Right renal pelvis (tissue), 4 donors: ENCODE data around the gene GOLGA3. TPM values are rescaled to one million over a fixed set of nuclear protein-coding genes. Genes with fewer than 3 reads are reported as not detected.
"Not testable (repeated sequence)": the region's sequence is repeated elsewhere in the genome, so short reads cannot be mapped to it uniquely, and the experiment has no call there.

Experiments used
- DNase-seq, 4 donors: peaks; one replicate each; pipeline ENCODE4 v3.0.0-alpha.2; 2013; ENCODE audit warnings: low read depth in 4 of 4, low spot score in 3 of 4, missing footprints in 1 of 4
- polyA plus RNA-seq, 4 donors: library from polyadenylated mRNA; unstranded; fragments of 120-200 nt; gene quantifications; one replicate each; pipeline ENCODE4 v1.2.1, GENCODE V29; 2013; ENCODE audit not compliant: insufficient read length in 4 of 4

The GOLGA3 gene
- polyA plus RNA-seq, 4 donors, result 22.0 to 26.0 (median 24.3) TPM

DNA sequence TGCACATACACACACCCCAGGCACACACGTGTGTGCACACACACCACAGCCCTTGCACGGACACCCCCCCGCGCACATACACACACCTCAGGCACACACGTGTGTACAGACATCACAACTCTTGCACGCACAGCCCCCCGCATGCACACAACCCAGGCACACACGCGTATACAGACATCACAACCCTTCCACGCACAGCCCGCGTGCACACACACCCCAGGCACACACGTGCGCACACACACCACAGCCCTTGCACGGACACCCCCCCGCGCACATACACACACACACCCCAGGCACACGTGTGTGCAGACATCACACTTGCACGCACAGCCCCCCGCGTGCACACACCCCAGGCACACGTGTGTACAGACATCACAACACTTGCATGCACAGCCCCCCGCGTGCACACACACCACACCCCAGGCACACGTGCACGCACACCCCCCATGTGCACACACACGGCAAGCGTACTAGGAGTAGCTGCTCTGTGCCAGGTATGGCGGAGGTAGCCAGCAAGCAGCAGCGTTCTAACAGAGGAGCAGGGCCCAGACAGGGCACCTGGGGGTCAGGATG, 48.8 kb downstream of the GOLGA3 start:
- no peak for DNase-seq

DNA sequence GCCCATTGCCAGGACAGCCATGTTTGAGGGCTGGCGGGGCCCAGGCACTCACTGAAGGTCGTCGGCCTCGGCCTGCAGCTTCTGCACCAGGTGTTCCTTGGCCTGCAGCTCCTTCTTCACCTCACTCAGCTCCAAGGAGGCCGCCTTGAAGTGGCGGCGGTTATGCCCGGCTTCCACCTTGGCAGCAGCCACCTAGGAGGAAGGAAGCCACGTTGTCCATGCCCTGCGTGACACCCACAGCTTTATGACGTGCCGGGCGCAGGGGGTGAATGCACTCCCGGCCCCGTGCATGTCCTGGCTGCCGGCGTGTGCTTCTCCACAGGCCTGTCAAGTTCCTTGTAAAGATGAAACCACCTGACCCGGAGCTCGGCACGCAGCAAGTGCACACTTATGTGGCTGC, 51.1 kb downstream of the GOLGA3 start:
- no peak for DNase-seq

DNA sequence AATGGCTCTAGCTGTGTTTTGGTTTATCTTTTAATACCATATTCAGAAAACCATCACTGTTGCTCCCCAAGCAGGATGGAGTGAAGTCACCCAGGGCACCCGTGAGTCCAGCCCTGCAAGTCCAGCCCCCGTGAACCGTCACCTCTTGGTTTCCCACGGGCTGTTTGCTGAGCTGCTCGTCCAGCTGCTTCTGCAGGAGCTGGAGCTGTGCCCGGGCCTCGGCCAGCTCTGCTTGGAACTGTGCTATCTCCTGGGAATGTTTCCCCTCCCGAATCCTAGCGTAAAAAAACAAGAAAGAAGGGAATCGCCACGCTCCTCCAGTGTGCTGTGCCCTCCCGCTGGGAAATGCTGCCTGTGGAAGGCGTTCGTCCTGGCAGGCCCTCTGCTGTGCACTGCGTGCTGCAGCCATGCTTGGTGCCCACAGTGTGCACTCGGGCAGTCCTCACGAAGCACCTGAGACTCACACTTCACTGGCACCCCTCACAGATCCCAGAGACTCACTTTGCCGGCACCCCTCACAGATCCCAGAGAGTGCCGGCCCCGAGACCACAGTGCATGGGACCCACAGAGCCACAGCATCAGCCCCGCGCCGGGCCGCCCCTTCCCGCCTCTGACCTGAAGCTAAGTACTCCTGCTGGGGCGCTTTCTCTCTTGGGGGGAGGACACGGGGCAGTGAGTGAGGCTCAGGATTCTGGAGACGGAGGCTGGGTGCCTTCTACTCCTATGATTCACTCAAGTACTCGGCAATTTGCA, 51.7 kb downstream of the GOLGA3 start:
- DNase-seq, result no peak

DNA sequence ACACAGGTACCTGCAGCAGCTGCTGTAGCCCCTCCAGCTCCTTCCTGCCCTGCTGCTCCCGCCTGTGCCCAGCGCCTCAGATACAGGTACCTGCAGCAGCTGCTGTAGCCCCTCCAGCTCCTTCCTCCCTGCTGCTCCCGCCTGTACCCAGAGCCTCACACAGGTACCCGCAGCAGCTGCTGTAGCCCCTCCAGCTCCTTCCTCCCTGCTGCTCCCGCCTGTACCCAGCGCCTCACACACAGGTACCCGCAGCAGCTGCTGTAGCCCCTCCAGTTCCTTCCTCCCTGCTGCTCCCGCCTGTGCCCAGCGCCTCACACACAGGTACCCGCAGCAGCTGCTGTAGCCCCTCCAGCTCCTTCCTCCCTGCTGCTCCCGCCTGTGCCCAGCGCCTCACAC, 52.4 kb downstream of the GOLGA3 start:
- not testable (repeated sequence) for DNase-seq

DNA sequence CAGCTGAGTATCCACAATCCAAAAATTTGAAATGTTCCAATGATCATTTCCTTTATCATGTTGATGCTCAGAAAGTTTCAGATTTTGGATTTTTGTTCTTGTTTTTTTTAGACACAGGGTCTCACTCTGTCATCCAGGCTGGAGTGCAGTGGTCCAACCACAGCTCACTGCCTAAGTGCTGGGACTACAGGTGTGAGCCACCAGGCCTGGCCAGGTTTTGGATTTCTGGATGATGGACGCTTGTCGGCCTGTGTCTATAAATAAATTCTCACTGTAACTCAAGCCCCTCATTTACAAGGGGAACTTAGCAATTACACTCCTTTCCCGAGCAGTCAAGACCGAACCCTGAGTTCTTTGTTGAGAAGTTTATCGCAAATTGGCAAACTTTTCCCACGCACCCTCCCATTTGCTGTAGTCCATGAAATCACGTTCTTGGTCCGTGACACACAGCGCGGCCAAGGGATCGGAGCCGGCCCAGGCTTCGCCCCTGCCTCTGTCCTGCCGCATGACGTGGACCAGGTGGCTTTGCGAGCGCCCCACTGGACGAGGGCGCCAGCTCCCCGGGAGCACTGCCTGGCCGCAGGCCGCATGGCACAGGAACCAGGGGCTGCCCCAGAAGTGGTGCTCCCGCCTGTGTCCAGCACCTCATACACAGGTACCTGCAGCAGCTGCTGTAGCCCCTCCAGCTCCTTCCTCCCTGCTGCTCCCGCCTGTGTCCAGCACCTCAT, 53.0 kb downstream of the GOLGA3 start:
- DNase-seq, result no peak

DNA sequence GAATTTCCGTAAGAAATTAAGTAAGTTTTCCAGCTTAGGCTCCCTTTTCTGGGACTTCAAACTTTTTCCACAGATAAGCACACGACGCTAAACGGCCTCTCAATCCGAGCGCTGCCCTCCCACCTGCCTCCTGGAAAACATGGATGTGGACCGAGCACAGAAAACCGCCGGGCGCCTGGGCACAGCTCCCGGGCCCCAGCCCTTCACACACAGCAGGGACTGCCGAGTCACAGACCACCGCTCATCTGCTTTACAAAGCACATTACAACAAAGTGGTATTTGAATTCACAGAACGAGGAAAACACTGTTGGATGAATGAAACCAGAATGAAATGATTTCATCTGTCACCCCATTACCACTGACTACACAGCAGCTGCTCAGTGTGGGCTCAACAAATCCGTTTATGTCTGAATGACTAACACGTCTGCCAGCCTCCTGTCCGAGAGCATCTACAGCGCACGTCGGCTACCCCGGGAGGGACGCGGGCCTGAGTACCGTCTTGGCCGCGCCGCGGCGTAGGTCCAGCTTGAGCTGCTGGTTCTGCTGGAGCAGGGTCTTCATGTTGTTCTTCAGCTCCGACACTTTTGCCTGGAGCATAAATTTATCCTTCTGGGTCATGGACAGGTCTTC, 53.9 kb downstream of the GOLGA3 start:
- no peak for DNase-seq

DNA sequence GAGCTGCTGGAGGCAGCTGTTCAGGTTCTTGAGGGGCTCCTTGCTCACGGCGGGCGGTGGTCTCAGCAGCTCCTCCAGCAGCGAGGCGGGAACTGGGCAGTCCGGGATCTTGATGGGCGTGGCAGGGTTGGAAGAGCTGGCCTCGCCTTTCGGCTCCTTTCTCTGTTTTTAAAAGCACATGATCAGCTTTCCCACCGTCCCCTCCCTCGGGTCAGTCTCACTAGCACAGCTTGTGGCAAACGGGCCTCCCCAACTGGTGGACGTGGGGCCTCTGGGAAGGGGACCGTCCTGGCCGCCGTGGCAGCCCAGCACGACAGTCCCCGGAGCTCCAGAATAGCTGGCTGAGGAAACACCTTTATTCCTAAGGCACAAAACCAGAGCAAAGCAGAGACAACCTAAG, 54.5 kb downstream of the GOLGA3 start:
- DNase-seq, result no peak

DNA sequence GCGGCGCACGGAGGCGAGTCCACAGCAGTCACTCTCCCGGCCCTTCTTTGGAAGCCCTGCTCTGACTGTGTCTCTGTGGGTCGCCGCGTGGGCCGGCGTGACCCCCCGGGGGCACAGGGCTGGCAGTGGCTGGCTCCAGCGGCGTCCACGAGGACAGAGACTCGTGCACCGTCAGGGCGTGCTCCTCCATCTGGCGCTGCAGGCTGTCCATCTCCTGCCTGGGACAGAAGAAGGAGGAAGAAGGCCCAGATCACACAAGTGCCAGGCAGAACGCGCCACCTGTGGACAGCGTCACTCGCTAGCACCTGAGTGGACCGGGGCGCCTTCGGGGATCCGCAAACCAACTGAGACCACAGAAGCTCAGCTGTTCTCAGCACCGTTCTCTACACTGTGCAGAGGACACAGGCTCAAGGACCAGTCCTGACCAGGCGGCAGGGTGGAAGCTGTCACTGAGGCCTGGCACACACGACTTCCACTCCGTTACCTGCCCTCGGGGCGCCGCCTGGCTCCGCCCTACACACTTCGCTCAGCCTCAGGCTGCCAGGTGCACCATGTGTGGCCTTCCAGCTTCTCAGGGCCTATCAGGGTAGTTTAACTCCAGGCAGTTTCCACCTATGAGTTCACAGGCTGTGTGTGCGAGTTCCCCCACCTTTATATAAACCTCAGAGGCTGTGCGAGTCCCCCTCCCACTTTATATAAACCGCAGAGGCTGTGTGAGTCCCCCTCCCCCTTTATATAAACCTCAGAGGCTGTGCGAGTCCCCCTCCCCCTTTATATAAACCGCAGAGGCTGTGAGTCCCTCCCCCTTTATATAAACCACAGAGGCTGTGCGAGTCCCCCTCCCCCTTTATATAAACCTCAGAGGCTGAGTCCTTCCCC, 55.4 kb downstream of the GOLGA3 start:
- DNase-seq, result no peak

DNA sequence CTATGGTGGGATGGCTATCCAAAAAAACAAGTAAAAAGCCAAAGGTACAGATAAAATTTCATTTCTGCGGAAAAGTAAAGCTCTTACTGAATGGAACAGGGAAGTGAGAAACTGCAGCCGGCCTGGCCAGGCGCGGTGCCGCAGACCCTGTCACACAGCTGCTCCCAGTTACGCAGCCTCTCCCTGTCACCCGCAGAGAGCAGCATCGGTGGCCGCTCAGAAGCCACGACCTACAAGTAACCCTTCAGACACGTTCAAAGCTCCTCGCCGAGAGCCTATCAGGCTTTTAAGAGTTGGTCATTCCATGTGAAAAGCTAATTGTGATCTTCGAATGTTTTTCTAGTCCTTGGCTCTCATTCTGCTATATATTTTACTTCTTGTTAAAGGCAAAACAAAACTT, 56.1 kb downstream of the GOLGA3 start:
- DNase-seq, result peak; percentile 38 to 46 (median 42)

DNA sequence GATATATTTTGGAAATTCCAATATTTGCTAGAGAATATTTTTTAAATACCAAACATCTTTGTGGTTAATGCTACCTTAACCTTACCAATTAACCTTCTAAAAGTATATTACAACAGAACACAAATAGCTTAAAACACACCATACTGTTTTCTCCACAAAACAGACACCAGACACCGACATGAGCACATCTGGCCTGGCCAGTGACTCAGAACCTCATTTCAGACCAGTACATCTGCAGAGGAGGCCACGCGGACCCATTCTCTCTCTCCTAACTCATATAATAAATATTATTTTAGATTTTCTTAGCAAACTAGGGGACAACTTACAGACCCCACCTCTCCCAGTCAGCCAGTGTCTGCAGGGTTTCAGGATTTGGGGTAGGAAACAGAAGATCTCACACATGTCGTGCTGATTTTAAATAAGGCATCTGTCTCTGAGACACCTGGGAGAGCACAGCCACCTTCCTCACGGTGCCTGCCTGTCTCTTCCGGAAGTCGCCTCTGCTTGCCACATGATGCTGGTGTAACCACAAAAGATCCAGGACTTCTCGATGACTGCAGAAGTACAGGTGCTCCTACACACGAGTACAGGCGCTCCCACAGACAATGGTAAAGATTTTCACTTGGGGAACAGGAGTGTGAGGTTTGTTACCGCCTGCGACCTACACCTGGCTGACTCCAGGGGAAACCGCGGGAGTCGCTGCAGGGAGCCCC, 57.4 kb downstream of the GOLGA3 start:
- no peak for DNase-seq

DNA sequence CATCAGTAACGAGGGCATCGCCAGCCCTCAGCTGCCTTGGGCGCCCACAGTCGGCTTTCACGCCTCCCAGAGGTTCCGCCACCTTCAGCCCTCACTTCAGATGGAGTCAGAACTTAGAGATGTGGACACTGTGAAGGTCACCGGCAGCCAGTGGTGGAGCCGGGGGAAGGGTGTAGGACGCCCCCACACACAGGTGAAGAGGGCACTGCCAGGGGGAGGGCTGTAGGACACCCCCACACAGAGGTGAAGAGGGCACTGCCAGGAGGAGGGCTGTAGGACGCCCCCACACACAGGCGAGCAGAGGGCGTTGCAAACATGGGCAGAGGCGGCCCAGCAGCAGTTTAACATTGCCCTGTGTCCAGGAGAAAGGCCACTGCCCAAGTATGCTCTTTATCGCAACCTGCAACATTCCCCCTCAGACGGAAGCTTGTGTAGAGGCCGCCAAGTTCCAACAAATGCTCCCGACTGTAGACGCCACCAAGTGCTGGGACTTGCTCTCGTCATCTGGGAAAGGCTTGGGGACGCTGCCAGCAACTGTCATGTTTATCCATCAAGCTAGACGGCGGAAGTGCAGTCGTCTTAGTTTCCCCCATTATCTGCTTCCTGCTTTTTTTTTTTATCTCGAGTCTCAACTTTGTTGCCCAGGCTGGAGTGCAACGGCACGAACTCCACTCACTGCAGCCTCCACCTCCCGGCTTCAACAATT, 62.1 kb downstream of the GOLGA3 start:
- no peak for DNase-seq

DNA sequence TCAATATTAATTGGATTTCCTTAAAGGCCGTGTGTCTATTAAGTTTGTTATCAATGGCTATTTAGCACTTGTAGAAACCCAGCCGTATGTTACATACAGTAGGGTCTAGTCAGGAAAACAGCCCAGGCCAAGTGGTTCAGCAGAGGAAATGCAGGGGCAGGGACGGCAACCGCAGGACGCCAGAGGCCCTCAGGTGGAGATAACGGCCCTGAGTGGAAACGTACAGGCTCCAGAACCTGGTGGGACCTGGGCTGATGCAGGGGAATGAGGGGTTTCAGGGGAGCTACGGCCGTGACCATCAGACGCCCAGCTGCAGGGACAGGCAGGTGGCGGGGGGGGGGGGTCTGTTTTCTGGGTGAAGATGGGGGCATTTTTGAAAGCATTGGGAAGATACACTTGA, 63.3 kb downstream of the GOLGA3 start:
- DNase-seq, result no peak

DNA sequence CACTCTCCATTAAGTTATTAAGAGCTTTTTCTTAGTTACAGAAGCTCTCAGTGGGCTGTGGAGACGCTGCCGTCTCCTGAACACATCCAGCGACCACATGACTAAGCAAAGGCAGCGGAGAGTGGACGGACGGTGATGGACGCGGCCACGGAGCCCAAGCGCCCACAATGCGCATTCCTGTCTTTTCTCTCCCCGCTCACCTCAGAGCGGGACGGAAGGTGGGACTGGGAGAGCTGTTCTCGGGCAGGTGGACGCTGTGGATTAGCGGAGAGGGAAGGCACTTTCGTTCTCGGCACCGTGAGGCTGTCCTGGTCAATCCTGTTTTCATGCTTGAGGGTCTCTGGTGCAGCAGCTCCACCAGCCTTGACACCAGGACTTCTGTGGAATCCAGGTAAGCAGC, 64.4 kb downstream of the GOLGA3 start:
- DNase-seq, result no peak

DNA sequence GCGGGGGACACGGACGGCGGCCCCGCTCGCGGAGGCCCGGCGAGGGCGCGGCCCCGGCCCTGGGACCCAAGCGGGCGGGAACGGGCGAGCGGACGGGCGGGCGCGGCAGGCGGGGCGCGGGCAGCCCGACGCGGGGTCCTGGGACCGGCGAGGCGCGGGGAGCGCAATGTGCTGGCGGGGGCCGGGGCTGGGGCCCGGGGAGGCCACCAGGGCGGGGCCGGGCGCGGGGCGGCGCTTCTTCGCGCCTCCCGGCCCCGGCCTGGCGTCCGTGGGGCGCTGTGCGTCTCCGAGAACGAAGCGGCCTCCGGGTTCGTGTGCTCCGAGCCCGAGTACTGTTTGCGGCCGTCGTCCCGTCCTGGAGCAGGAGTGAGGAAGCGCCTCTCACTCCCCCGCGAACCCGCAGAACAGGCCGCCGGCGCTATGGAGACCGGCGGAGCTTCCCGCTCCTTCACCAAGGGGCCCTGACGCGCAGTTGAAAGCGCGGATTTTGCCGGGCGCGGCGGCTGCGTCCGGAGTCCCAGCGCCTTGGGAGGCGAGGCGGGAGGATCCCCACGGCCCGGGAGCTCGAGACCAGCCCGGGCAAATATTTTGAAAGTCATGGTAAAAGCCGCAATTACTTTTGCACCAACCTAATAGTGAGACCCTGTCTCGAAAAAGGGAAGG, 66.6 kb downstream of the GOLGA3 start:
- peak; percentile 73 to 81 (median 78) for DNase-seq

DNA sequence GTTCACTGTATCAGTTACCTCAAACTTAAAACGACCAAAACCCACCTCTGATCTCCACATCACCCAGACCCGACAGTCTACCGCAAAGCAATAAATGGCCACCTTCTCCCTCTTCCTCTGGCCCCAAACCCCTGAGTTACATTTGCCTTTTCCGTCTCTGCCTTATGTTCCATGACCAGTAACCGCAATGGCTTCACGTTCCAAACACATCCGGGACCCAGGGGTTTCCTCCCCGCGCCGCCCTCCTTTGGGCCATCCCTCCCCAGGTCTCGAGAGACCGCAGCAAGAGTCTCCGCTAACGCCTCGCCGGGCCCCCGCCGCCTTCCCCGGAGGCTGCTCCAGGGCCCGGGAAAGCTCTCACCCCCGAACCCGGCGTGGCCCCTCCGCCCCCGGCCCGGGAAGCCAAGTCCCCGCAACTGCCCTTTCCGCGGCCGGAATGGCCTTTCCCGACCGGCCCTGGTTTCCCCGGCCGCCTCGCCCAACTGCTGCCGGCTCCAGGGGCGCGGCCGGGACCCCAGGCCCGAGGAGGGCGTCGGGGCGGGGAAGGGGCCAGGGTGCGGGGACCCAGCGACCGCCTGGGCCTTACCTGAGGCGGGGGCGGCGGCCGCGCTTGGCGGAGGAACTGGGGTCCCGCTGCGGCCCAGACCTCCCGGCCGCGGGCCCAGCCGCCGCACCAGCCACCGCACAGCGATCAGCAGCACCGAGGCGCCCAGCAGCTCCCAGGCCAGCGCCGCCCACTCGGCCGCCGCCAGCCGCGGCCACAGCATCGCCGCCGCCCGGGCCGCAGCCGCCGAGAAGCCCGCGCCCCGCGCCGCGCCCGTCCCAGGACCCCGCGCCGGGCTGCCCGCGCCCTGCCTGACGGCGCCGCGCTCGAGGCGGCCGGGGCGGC, 67.4 kb downstream of the GOLGA3 start, which contains the start of gene ANKLE2:
TSS of gene ANKLE2 (minus strand) at position 801 of the 889 bp plus-strand sequence. CDS start at position 767, 34 bp downstream.
- no peak for DNase-seq

DNA sequence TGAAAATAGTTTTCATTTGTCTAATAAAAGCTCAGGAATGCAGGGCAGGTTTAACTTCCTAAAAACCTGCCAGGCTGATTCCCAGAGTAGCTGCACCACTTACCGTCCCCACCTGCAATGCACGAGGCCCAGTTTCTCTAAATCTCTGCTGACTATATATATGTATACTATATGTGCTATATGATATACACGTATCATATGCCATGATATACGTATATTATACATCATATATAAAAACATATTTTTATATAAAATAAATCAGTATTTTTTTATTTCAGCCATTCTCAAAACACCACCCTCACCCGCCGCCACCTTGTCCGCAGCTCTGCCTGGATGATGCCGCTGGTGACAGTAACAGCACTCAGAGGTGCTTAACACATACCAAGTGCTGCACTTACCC, 69.3 kb downstream of the GOLGA3 start:
- no peak for DNase-seq

DNA sequence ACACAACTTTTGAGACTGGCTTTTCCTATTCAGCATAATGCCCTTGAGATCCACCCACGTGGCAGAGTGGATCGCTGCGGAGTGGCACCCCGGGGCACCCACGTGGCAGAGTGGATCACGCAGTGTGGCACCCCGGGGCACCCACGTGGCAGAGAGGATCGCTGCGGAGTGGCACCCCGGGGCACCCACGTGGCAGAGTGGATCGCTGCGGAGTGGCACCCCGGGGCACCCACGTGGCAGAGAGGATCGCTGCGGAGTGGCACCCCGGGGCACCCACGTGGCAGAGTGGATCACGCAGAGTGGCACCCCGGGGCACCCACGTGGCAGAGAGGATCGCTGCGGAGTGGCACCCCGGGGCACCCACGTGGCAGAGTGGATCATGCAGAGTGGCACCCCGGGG, 69.8 kb downstream of the GOLGA3 start:
- not testable (repeated sequence) for DNase-seq
